Activated CD8-positive, alpha-beta memory T cell treated with anti-CD3 and anti-CD28 coated beads, Interleukin-2, amount 50 U/mL, for 48 hours (primary cell): Measurements from ENCODE around the gene CCNL1.
"Not testable (repeated sequence)": the region's sequence is repeated elsewhere in the genome, so short reads cannot be mapped to it uniquely, and the experiment has no call there.

Experiments used
- DNase-seq: peaks from one replicate; pipeline ENCODE4 v3.0.0-alpha.2; 2020

Gene CCNL1

DNA sequence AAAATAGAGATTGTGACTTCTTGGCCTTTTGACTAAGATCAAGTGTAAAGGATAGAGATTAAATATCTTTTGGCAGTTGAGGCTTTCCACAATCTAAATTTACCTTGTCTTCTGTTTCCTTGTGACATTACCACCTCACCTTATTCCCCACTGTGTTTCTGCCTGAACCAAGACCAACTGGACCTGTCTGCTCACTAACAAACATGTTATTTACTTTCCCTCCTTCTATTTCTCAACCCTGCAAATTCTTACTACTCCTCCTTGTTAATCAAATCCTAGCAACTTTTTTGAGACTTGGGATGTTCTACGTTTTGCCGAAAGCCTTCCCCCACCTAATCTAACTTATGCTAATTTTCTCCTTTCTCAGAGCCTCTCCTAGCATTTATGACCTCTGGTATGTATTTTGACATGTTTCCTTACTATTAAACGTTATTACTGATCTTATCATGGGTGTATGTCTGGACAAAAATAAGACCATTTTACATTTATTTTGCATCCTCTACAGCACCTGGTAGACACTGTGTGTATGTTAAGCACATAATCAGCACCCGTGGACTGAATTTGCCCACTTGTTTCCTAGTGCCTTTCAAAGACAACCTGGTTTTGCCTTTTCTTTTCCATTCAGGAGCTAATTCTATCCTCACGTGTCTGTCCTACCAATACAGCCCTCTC, 7.6 kb upstream of the CCNL1 start:
- no peak for DNase-seq

DNA sequence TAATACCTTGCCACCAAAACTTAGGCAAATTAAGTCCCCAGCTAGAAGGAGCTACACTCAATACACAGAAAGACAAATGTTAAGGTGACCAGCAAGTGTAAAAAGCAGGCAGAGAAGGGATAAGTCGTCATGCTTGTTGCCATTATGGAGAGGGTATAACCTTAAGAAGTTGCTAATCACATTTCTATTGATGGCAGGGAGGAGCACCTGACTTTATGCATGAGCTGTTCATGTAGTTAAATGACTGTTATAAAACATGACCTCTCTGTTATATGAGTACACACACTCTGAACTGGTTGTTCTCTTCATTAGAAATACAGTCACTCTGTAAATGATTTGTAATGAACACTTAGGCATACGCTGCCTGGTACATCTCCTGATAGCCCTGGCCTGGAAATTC, 6.6 kb upstream of the CCNL1 start:
- DNase-seq = no peak

DNA sequence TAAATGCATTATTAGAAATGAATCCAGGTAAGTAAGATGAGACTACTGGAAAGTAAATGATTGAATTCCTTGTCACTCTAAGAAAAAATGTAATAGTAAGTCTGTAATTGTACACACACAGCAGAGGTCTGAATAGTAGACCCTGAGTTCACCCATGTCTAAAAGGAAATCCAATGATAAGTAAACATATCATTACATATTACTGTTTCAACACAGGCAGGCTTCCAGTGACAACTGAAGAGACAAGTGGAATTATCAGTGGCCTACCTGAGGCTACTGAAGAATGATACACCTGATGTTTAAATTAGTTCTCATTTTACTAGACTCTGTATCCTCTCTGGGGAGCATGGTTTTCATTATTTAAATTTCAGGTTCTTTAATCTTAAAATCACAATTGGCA, 6.2 kb upstream of the CCNL1 start:
- DNase-seq = no peak

DNA sequence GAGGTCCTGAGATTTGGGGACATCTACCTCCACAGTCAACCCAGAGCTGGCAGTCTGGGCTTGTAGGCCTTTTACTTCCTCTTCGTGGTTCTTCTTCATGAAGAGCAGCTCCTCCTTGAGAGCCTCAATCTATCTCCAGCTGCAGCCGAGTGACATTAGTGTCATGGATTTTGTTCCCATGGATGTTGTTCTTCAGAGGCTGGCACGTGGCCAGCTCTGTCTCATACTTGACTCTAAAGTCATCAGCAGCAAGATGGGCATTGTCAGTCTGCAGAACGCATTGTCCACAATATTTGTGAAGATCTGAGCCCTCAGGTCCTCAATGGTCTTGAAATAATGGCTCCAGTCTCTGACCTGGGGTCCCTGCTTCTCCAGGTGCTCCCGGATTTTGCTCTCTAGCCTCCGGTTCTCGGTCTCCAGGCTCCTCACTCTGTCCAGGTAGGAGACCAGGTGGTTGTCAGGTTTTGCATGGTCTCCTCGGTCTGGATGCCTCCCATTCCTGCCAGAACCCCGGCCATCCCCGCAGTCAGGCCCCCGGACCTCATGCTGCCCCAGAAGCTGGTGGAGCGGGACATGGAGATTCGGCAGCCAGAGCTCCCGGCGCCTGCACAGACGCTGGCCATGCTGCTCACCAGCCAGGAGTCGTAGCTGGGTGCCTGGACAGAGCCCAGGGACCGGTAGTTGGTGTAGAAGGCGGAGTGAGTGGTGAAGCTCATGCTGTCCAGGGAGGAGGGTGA, 3.4 kb upstream of the CCNL1 start:
- DNase-seq = no peak

DNA sequence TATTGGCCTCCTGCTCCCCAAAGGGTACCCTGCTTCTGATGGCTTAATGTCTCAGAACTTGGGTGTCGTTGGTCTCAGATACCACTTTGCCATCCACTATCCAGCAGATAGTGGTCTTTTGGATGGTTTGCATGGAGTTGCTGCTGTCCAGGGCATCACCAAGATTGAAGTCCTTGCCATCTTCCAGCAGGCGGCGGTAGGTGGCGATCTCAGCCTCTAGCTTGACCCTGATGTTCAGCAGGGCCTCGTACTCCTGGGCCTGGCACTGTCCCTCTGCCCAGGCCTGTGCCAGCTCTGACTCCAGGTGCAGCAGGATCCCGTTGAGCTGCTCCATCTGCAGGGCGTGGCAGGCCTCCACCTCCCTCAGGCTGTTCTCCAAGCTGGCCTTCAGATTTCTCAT, 2.7 kb upstream of the CCNL1 start:
- DNase-seq = not testable (repeated sequence)

DNA sequence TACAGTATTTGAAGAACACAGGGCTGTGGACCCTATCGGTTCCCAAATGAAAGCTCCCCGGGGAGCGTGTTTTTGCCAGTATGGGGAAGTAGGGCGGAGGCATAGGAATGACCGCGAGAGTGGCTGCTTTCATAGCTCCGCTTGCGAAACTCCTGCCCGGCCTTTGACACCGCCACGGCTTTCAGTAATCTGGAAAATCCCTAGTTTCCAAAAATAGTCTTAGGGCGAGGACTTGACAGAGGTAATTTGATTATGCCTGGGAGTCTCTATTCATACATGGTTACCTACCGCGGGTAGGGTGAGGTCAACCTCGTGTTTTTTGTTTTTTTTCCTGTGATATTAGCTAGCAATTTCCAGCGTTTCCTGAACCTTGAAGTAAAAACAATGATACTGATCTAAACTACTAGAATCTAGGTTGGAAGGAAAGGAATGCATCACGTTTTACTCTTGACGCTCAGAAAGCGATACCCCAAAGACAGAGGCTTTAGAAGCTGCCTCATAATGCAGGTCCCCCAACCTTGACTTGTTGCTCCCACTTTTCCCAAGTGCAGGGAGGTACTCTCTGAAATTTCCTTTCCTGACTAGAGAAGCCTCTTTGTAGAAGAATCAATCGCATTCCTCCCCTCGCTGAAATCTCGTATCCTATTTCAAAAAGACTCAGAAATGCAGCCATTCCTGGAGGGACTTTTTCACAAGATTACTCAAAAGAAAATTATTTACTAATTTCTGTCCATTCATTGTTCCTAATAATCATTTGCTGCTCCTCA, 894 bp upstream of the CCNL1 start:
- DNase-seq = no peak

DNA sequence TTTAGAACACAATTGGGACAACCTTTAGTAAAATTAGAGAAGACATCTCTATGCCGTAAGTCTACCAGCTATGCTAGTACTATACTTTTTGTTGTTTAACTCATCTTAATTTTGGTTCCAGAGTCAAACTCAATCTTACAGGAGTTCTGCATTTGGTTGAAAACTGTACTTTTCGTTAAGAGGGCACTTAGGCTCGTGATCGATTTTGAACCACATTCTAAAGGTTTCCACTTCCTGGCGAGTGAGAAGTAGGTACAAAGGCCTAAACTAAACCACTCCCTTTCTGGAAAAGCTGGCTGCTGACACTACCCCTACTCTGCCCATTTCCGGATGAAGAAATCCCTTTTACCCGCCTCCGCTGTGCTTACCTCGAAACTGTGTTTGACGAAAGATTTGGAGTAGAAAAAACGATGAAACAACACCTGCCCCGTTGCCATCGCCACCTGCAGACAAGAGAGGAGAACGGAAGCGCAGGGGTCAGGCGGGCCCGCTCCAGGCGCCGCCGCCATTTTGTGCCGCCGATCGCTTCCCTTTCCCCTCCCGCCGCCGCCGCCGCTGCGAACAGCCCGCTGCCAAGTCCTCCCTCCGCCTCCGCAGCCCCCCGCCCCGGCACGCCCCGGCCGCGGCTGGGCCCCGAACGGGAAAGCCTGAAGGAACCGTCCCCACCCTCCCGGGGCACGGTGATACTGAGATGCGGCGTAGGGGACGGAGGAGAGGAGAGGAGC, 748 bp downstream of the CCNL1 start:
- peak; percentile 89 for DNase-seq

DNA sequence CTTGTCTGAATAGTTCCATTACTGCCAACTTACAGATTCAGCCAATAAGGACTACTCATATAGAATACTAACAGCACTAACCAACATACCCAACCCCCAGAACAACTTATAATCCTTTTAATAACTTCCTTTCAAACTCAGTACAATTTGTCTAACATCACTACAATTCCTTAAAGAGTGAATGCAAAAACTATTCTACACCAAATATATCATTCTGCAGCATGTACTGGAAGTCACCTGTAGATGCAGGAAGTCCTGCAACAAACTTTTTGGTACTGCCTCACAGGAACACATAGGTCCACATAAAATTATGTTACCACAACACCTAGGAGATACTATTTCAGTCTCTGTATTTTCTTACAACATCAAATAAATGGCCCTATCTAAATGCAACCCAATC, 2.1 kb downstream of the CCNL1 start:
- no peak for DNase-seq

DNA sequence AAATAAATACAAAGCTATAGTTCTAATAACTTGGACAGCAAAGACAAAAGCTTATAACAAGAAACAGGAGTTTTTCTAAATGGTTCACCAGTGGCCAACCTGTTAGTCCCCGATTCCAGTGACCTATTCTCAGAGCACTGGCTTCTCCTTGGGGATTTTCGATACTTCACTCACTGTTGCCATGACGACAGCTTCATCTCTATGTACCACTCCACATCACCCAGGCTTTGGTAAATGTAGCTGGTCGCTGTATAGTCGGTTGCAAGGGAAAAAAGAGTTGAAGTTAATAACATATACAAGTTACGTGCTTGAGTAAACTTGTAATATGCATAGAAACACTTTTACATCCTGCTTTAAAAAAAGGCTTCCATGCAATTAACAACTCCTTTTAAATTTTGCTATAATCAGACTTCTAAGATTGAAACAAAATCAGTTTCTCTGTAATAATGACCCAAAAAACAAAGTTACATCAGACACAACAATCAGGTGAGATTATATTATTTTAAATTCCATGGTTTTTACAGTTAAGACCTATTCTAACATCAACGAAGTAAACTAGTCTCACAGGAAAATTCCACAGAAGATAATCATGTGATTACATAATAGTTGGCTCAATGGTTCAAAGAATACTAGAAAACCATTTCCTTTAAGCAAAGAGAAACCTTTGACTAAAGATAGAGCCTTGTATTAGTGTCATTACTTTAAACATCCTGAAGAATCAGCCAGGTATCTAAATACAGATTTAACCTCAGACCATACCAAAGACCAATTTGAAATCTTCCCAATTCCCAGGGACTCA, 2.9 kb downstream of the CCNL1 start:
- DNase-seq = no peak

DNA sequence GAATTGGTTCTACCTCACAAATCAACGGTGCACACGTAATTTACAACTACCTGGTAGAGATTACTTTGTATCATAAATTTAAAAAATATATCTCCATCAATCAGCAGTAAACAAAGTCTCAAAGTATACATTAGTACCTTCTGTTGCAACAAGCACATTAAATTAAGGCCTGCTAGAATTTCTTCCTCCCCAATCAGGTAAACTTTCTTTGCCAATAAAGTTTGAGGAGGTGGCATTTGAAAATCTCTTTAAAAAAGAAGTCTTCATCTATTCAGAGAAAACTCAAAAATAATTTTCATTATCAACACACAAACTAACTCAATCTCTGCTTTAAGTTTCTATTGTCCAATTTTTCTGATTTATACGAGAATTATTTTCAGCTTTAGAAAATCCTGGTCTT, 4.4 kb downstream of the CCNL1 start:
- DNase-seq = no peak

DNA sequence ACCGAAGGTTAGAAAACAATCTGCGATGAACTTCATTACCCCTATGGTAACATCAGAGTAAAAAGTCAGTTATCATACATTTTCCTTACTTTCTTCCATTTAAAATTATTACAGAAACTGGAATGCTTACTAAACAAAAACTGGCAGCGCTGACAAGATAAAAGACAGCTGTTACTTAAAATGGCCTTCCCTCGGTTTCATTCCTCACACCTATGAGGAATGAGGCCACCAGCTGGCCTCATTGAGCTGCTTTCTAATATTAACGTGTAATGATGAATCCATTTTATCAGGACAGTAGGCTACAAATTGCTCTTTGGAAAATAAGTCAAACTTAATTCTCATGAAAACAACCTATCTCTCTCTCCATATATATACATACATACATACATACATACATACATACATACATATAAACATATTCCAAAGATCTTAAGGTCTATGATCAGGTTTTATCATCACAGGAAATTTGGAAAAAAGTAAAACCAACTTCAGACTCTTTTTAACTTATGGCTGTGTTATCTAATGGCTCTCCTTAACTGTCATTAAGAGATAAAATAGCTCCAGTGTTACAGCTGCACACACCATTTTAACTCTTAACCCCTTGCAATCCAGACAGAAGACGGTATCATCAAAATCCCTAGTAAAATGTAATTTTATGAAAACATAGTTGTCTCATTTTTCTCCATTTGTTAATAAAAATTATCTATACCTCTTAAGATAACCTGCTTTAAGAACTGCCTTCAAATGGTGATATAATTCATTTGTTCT, 5.2 kb downstream of the CCNL1 start:
- DNase-seq = no peak

DNA sequence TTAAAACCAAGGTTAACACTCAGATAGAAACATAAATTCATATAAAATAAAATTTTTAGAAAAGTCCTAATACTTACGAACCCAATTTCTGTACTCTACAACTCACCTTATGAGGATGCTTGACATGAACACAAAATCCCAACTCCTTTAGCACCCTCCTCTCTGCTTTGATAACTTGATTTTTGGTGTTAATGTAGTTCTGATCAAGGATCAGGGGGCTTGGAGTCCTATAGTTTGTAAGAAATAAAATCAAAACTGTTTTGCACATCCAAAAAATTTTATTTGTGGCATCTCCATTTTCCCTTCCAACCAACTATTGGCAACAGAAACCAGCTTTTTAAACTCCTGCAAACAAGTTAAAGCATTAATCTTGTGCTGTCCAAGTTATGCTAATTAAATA, 7.0 kb downstream of the CCNL1 start:
- no peak for DNase-seq

DNA sequence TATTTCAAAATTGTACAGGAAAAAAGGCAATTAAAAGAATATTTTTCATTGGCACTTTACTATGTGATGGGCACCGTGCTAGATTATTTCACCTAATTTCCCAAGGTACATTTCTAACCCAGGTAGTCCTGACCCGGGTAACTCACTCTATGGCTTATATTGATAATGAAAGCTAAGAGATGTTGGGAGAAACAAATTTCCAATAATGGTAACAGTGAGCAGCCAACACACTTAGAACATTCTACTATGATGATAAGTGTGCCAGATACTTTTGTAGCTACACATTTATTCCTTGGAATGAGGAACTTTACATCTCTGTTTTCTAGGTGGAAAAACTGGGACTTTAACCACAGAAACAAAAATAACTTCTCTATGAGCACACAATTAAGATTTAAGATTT, 7.5 kb downstream of the CCNL1 start:
- DNase-seq = no peak

DNA sequence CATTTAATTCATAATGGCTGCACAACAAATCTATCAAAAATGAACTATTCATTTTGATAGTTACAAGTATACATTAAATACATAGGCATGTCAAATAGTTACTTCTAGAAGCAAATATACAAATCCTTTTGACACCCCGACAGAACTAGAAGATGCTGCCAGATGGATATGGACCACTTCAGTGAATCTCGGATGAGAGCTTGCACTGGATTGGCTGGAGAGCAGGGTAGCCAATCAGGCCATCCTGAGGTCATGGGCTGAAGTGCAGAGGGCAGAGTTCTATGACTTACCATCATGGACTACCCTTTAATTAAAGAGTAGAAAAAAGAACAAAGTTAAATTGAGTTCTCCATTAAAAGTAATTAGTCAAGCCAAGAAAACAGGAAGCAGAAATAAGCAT, 8.3 kb downstream of the CCNL1 start:
- DNase-seq = no peak

DNA sequence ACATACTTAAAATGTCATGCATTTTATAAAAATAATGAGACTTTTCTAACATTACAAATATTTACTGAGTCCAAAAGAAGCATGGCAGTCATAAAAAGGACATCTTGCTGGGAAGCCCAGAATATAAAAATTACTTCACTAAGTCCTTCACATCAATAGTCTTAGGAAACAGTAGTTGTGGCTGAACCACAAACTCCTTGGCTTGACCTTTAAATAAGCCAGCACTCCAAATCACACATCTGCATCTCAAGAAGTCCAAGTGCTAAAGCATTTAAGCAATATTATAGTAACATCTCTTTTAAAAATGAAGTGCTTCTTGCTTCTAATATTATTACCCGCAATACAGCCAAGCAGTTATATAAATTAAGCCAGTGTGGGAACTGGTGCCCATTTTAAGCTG, 8.8 kb downstream of the CCNL1 start:
- DNase-seq = no peak

DNA sequence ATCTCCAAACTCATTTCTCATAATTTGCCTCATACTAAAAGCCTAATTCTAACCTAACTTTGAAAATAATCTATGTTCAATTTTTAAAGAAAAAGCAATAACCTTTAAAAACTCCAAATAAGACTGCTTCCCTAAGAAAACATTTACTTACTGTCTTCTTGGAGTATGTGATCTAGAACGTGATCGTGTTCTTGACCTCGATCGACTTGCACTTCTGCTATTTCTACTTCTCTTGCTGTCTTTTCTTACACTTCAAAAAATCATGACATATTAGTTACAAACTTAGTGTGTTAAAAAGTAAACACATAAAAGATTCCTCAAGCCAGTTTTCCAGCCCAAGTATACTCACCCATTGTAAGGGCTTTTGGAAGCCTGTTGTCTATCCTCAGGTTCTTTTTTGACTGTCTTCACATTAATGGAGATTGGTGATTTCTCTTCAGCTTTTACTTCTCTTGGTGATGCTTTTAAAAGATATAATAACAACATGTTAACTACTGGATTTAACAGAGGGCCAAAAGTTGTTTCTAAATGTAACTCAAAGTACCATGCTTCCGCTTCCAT, 10.7 kb downstream of the CCNL1 start:
- no peak for DNase-seq

DNA sequence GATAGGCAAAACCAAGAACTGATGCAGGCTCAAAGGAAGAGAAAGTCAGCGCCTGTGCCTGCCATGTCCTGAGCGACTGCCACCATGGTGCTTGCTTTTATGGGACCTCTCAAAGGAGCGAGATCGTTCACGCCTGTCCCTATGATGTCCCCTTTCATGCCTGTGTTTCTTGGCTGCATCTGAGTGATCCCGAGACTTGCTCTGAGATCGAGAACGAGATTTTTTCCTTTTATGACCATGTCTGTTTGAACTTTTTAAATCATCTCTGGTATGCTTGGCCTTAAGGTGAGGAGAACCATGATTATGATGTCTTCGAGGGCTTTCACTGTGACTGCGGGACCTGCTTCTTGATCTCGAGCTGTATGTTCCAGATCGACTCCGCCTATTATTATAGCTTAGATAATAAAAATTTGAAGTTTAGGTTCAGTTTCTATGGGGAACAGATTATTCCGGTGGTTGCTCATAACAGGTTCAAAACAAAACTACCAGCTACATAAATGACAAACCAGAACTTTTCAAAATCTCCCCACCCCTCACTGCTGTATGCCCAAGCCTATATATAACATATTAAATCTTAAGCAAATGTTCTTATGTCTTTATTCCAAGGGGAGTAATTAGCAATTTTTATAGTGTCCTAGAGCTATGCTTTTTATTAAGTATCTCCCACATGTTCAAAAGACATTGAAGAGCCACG, 11.6 kb downstream of the CCNL1 start:
- DNase-seq = no peak

DNA sequence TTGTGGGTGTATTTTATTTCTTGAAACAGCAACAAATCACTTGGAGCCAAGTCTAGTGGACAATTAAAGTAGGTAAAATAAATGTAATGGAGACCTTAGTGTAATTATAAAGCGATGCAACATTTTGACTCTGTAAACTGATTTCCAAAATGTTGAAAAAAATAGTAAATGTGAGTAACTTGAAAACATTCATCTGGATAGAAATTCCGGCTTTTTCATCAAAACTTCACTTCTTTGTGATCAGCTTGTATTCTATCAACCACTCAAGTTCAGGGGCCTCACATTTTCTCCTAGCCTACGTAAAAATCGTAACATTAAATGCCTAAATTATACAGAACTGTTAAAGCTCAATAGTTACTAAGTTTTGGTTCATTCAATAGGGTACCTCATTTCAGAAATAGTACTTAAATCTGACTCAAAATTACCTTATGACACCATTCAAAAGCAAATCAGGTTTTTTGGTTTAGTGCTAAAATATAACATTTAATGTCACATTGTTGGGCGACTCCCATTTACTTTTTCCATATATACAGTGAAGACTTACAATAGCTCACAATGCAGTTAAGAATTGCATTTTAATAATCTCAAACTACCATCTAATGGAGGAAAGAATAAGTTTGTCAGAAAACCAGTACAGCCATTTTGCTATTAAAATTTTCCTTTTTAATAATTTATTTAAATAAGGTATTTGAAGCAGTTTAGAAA, 12.7 kb downstream of the CCNL1 start:
- no peak for DNase-seq

DNA sequence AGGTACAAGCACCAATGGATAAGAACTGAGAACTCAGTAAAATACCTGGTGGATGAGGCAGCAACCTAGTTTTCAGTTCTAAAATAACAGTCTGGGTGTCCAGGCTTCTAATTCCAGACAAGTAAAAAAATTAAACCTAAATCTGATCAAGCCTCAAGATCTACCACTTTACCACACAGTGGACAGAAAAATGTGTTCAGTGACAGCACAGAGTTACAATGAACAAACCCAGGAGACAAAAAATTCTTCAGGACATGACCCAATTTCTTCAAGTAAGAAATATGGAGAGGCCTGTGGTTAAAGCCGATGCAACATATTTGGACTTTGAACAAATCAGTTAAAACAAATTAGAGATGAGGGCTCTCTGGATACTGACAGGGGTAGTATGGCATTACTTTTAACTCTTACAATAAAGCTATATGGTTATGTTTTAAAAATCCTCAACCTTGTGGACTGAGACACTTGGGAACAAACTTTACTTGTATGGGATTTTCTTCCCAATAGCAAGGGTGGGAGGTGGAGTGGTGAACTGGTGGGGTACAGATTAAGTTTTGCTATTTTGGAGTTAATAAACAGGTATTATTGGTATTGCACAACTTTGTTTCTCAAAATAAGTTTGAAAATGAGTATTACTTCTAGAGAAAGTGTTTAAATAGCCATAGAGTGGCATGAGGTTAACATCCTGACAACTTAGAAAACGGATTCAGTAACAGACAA, 14.2 kb downstream of the CCNL1 start:
- DNase-seq = no peak
